GM18507 (cell line): Measurements from ENCODE around the gene TMCC1.
"Not testable (repeated sequence)": the region's sequence is repeated elsewhere in the genome, so short reads cannot be mapped to it uniquely, and the experiment has no call there.

Experiments
- DNase-seq: peaks from one replicate; pipeline ENCODE4 v3.0.0; 2011; ENCODE audit warnings: low read depth; ENCODE audit not compliant: insufficient read length; ENCODE audit errors: extremely low spot score
- FAIRE-seq: peaks from 2 replicates; lab custom pipeline; 2011; peaks lifted over from hg19 to GRCh38; lab: Jason Lieb, UNC

The TMCC1 gene

DNA sequence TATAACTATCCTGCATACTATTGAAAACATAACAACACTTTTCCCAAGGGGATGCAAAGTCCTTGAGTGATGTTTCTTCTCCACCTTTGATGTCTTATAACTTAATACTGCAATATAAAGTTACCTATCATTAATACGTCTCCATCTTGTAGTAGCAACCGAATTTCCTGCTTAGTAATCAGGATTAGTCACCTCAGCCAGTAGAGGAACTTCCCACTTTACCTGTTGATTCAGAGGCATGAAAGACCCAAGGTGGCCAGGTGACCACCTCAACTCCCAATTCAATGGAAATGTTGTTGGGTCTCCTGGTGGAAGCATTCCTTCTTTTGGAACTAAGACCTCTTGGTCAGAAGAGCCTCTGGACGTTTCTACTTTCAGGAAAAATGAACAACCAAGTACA lies 3.5 kb upstream of the TMCC1 start:
- FAIRE-seq (no peak), DNase-seq (no peak)

DNA sequence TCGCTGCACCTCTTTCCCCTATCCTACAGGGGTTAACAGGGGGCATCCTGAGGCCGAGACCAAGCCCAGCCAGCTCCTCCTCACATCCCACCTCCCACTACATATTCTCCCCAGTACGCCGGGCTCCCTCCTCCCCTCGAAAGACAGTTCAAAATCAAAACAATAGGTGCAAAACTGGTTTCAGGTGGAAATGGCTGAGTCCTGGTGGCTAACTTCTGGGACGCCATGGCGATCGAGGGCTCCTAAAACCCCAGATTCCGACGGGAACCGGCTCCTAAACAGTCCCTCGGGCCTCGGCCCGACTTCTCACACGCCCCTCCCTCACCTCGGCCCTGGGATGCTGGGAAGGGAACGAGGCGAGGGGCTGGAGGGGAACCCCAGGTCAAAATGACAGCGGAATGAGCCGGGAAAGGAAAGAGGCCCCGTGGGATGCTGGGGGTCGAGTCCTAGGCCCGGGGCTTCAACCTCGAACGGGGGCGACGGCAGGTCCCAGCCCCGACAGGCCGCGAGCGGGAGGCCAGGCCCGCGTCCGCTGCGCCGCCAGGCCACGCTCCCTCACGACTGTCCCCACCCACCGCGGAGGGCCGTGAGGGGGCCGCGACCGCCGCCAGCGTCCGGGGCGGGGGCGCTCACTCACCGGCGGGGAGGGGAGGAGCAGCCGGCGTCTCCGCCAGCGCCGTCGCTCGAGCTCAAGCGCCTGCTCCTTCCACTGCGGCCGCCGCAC lies 492 bp downstream of the TMCC1 start:
- DNase-seq (peak; percentile 60), FAIRE-seq (peak; percentile 18)

DNA sequence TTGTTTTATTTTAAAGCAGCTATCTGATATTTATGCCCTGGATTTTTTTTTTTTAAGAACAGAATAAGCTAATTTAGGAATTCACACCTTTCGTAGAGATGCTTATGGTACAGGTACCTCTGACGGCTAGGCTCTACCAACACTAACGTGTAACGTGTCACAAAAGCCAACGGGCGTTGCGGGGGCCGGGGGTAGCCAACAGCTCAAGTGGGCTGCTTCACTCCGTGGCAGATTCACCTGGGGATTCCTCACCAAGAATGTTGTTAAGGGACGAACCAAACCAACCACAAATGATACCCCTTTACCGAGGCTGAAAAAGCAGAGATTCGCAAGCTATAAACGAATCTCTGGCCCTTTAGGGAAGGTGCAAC lies 1.0 kb downstream of the TMCC1 start:
- FAIRE-seq (peak; percentile 42), DNase-seq (no peak)

DNA sequence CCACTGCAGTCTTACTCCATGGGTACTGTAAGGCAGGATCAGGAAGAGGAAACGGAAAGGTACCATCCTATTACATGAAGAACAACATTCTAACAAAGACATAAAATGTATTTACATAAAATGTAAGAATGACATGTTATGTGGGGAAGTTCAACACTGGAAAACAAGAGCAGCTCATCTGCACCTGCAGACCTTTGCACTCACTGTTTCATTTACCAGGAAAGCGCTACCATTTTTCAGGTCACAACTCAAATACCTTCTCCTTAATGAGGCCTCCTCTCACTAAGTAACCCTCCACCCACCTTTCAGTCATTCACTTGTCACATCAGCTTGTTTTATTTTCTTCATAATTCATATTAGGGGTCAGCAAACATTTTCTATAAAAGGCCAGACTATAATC lies 2.6 kb downstream of the TMCC1 start:
- DNase-seq (no peak), FAIRE-seq (no peak)

DNA sequence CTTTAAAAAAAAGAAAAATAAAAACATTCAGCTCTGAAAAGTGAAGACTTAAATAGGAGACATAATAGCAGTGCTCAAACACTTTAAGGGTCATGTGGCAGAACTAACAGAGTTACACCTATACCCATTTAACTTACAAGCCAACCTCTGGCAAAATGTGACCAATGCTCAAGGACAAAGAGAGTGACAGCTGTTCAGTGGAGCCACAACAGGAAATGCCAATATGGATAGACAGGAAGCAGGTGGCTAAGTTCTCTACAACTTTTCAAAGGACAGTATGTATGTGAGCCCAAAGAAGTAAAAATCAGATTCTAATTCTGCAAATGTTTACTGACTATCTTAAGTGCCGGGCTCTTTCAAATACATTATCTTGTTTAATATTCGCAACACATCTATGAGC lies 3.4 kb downstream of the TMCC1 start:
- peak; percentile 64 for FAIRE-seq
- no peak for DNase-seq

DNA sequence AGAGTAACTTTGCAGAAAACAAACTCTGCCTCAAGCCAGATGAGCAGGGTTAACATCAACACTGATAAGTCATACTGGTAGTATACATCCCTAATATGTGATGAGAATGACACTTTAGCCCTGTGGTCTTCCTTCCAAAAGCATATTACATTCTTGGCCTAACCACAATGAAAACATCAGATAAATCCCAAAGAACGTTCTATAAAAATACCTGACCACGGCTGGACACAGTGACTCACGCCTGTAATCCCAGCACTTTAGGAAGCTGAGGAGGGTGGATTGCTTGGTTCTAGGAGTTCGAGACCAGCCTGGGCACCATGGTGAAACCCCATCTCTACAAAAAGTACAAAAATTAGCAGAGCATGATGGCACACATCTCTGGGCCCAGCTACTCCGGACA lies 4.7 kb downstream of the TMCC1 start:
- DNase-seq (no peak), FAIRE-seq (no peak)

DNA sequence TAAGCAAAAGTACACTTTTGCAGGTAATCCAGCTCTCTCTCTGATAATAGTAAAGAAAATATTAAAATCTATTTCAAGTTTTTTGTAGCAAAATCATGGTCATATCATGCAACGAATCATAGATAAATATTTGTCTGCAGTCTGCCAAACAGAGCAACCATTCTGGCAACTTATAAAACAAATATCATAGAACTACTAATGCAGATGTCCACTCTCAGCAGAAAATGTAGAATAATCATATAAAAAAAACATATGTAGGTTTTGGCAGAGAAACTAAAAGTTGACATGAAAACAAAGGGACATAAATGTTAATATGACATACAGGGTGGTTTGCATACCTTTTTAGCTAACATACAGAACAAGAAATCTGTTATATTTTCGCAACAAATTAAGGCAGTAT lies 12.2 kb downstream of the TMCC1 start:
- DNase-seq (no peak), FAIRE-seq (no peak)

DNA sequence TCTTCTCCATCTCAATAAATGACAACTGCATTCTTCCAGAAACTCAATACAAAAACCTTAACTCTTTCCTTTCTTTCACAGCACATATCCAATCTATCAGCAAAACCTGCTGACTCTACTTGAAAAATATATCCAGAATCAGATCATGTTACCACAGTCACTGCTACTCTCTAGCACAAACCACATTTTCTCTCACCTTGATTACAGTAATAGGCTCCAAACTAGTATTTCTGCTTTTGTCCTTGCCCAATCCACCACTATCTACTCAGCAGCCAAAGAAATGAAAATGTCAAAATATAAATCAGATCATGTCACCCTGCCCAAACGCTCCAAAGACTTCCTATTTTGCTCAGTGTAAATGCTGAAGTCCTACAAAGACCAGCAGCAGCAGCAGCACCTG lies 15.2 kb downstream of the TMCC1 start:
- DNase-seq (no peak), FAIRE-seq (no peak)

DNA sequence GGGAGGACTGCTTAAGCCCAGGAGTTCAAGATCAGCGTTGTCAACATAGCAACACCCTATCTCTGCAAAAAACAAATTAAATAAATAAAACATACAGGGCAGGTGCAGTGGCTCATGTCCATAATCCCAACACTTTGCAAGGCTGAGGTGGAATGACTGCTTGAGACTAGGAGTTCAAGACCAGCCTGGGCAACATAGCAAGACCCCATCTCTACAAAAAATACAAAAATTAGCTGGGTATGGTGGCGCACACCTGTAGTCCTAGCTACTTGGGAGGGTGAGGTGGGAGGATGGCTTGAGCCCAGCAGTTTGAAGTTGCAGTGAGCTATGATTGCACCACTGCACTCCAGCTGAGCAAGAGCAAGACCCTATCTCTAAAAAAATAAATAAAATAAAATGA lies 19.0 kb downstream of the TMCC1 start:
- DNase-seq, FAIRE-seq: not testable (repeated sequence)

DNA sequence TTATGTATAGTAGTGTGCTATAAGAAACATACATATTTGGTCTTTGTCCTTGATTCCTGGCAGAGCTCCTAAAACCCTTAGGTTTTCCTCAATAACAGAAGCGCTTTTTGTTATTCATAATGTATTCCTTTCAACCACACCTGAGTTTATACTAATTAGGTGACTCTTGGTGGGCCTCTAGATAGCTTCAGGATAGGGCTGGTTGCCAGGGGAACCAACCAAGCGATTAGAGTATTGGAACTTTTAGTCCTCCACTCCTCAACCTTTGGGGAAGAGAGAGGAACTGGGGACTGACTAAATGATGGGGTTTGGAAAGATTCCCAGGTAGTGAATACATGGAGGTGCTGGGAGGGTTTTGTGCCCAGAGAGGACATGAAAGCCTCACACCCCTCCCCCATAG lies 24.6 kb downstream of the TMCC1 start:
- DNase-seq (no peak), FAIRE-seq (no peak)

DNA sequence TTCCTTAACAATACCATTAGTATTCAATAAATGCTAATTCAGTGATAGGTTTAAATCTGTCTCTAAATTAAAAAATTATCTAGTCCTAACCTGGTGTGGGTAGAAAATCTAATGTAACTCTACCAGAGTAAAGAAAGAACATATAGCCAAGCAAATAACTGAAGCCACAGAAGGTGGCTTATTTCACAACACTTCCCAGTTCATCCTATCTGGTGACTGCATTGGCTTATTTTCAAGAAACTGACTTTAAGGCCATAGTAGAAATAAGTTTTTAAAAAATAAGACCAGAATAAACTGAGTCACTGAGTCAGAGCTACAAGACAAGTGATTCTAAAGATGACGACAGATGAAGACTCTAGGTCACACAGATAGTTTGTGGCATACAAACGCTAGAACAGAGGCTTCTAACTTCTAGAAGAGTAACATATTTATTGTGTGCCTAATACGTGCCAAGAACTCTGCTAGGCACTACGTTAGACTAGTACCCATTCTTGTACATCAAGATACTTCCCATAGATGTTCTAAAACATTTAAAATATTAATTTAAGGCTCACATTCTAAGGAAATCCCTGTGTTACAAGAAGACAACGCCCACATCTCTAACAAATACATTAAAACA lies 25.9 kb downstream of the TMCC1 start:
- DNase-seq (no peak), FAIRE-seq (no peak)

DNA sequence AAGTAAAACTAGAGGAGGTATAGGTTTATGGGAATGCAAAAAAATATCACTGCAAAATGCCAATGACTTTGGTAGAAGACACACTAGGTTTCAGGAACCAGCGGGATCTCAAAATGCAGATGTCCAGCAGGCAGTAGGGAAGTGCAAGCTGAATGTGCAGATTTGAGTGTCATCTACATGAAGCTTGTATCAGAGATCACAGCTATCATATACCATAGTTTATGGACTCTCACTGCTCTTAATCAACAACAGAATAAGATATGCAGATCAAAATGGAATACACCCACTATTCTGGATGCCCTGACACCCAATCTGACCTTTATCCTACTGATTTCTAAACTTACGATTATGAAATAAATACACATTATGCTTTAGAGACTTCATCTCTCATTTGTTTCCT lies 27.7 kb downstream of the TMCC1 start:
- DNase-seq (no peak), FAIRE-seq (no peak)

DNA sequence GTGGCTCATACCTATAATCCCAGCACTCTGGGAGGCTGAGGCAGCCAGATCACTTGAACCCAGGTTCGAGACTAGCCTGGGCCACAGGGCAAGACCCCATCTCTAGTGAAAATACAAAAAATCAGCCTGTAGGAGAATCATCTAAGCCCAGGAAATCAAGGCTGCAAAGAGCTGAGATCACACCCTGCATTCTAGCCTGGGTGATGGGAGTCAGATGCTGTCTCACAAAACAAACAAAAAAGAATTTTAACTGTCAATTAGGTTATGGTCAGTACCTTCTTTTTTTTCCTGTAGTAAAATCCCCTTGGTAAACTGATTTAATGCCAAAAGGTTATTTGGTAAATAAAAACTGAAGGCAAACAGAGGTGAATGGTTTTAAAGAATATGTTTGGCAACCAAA lies 29.0 kb downstream of the TMCC1 start:
- no peak for FAIRE-seq
- DNase-seq = no peak

DNA sequence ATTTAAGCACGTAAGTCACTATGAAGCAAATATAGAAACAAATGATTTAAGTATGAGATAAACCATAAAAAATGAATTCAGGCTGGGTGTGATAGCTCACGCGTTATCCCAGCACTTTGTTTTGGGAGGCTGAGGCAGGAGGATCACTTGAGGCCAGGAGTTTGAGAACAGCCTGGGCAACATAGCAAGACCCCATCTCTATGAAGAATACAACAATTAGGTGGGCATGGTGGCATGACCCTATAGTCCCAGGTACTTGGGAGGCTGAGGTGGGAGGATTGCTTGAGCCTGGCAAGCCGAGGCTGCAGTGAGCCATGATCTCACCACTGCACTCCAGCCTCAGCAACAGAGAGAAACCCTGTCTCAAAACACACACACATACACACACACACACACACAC lies 34.2 kb downstream of the TMCC1 start:
- FAIRE-seq = no peak
- DNase-seq = no peak

DNA sequence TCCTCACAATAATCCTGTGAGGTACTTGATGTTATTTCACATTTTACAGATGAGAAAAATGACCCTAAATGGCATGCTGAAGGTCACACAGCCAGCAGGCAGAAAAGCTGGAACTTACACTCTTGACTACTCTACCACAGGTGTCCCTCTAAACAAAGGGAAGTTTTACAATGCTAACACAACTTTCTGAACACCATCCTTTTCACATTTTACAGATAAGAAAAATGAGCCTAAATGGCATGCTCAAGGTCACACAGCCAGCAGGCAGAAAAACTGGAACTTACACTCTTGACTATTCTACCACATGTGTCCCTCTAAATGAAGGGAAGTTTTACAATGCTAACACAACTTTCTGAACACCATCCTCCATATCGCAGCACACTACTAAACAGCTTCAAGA lies 35.6 kb downstream of the TMCC1 start:
- DNase-seq (no peak), FAIRE-seq (no peak)

DNA sequence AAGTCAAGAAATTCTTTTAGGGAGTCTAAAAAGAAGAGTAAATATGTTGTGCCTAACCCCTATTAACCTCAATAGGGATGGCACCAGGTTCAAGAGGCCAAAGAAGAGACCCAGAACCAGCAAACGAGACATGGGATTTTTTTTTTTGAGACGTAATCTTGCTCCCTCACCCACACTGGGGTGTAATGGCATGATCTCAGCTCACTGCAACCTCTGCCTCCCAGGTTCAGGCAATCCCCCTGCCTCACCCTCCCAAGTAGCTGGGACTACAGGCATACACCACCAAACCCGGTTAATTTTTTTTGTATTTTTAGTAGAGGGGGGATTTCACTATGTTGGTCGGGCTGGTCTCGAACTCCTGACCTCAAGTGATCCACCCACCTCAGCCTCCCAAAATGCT lies 36.7 kb downstream of the TMCC1 start:
- FAIRE-seq, DNase-seq: not testable (repeated sequence)

DNA sequence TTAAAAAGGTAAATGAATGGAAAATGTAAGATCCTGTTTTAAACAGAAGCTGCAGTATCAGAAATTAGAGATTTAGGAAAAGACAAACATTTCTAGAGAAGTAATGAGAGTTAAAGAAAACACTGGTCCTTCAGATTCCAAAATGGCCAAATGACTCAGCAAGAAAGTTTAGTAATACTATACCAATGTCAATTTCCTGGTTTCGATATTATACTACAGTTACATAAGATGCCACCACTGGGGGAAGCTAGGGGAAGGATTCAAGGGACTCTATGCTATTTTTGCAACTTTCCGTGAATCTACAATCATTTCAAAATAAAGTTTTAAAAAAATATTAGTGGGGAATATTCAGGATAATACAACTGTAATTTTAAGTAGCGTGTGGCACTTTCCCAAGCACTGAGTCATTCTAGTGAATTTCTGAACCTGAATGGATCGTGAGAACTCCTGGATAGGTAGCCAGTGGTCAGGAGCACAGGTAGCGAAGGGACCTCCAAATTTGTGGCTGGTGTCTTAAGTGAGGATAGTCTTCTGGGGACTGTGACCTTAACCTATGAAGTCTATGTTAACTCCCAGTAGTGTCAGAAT lies 37.6 kb downstream of the TMCC1 start:
- DNase-seq (peak; percentile 3), FAIRE-seq (no peak)

DNA sequence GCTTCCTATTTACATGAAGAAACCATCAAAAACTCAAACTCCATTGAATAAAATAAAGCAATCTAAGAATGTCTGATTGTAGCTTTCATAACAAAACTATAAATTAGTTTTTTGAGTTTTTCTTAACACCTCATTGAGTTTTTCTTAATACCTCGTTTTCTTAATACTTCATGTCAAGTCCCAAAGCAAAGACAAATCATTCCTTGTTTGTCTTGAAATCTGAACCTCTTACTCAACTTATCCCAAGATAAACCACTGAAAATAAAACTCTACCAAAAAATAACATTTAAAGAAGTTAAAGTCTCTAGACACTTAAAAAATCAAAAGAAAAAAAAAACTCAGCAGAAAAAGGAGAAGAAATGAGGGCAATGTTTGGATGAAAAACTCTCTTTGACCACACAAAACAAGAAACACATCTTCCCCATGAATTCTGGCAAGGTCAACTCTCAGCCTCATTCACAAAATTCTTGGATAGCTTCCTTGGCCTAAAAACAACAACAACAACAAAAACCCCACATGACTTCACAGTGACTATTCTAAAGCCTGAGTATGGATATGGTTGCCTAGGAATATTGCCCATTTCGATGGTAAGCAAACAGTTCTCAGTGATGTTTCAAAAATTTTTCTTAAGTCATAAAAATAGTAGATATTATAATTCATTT lies 38.2 kb downstream of the TMCC1 start:
- FAIRE-seq = no peak
- DNase-seq = no peak

DNA sequence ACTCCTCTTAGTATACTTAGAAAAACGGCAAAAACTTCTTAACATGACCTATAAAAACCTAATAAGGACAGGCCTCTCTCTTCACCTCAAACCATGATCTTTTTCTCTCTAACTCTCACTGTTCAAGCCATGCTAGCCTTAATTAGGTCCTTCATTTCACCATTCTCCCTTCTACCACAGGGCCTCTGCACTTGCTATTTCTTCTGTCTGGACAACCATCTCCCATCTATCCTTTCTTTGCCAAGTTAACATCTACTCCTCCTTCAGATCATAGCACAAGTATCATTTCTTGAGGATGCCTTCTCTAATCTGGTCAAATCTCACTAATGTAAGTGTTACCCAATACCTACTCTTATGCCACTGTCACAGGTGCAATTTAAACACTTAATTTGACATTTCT lies 39.1 kb downstream of the TMCC1 start:
- no peak for DNase-seq
- FAIRE-seq = no peak

DNA sequence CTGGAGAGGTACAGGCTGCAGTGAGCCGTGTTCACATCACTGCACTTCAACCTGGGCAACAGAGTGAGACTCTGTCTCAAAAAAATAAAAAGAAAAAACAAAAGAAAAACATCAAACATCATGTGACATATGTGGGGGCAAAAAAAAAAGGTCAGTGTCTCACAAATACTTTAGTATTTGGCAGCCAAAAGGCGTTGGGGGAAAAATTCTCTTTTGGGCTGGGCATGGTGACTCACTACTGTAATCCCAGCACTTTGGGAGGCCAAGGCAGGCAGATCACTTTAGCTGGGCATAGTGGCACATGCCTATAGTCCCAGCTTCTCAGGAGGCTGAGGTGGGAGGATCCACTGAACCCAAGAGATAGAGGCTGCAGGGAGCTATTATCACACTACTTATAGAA lies 47.6 kb downstream of the TMCC1 start:
- FAIRE-seq (no peak), DNase-seq (no peak)
